Measurements from ENCODE around the gene TTC7B.

Gene TTC7B

DNA sequence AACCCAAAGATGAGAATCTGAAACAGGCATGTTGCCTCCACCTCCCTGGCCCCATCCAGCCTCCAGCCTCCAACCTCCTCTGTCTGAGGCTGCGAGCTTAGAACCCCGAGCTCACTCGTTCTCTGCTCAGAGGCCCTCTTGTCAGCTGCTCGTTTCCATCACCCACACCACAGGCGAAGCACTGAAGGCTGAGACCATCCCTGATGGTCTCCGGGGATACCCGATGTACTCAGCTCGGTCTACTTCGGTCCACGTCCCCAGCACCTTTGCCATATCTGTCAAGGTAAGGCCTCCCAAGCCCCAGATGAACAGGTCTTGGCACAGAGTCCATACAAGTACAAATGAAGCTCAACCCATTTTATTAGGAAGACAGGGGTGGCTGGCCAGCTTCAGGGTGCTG lies 72.4 kb downstream of the TTC7B start:
- no peaks in the 10 kb centered on the region for H3K4me1 ChIP-seq (ENCODE audit: control insufficient read depth, insufficient read depth, low read length)
- no peak overlapping the region for H3K27ac ChIP-seq (ENCODE audit: insufficient read depth, low read depth, low read length, poor library complexity, severe bottlenecking)
- no peaks in the 10 kb centered on the region for H3K9me3 ChIP-seq (ENCODE audit: control insufficient read depth, low read length)
- WGBS, 2 experiments = 94% methylated on average over 10 of the region's 10 CpGs
- no peaks in the 10 kb centered on the region for H3K27me3 ChIP-seq (ENCODE audit: control insufficient read depth, insufficient read depth, low read length, poor library complexity, severe bottlenecking)
- H3K36me3 ChIP-seq (ENCODE audit: control insufficient read depth, insufficient read depth, low read length) = no peaks in the 10 kb centered on the region
- H3K4me3 ChIP-seq (ENCODE audit: insufficient read depth, low read depth, low read length) = no peak overlapping the region

DNA sequence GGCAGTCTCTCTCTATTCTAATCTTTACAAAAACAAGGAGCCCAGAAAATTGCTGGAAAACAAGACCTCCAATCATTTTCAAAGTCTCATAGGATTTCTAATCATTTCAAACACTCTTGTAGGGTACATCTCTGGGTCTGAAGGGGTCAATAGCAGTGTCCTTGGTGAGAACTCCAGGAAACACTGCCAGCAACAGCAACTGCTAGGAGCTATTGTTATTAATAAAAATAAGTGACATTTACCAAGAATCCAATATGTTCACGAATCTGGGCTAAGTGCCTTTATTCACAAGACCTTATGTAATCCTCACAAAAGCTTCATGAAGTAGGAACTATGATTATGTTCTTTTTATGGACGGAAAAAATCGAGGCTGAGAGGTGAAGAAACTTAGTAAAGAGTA lies 72.8 kb downstream of the TTC7B start:
- WGBS, 2 experiments = 100% methylated on average over 2 to 3 of the region's 3 CpGs
- no peaks in the 10 kb centered on the region for H3K36me3 ChIP-seq (ENCODE audit: control insufficient read depth, insufficient read depth, low read length)
- no peak overlapping the region for H3K4me3 ChIP-seq (ENCODE audit: insufficient read depth, low read depth, low read length)
- H3K4me1 ChIP-seq (ENCODE audit: control insufficient read depth, insufficient read depth, low read length) = no peaks in the 10 kb centered on the region
- no peaks in the 10 kb centered on the region for H3K9me3 ChIP-seq (ENCODE audit: control insufficient read depth, low read length)
- H3K27ac ChIP-seq (ENCODE audit: insufficient read depth, low read depth, low read length, poor library complexity, severe bottlenecking) = no peak overlapping the region
- no peaks in the 10 kb centered on the region for H3K27me3 ChIP-seq (ENCODE audit: control insufficient read depth, insufficient read depth, low read length, poor library complexity, severe bottlenecking)

DNA sequence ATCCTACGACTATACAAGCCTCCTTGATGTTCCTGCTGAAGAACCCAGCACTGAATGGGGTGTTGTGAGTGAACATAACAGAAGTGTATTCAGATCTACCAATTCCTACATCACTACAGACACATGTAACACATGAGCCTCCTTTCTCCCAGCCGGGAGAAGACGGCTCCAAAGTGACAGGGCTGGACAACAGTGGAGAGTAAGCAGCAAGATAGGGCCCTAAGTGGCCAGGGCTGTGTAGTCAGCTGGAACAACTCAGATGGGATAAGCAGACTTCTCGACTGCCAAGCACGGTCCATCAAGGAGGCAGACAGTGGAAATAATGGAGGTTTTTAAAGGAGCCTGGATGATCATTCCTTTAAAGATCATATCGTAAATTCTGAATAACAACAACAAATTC lies 73.5 kb downstream of the TTC7B start:
- Histone ChIP-seq H3K4me3 (ENCODE audit: insufficient read depth, low read depth, low read length) (no peak overlapping the region), H3K4me1 (ENCODE audit: control insufficient read depth, insufficient read depth, low read length) (no peaks in the 10 kb centered on the region), H3K27me3 (ENCODE audit: control insufficient read depth, insufficient read depth, low read length, poor library complexity, severe bottlenecking) (no peaks in the 10 kb centered on the region), H3K27ac (ENCODE audit: insufficient read depth, low read depth, low read length, poor library complexity, severe bottlenecking) (no peak overlapping the region), H3K9me3 (ENCODE audit: control insufficient read depth, low read length) (no peaks in the 10 kb centered on the region), H3K36me3 (ENCODE audit: control insufficient read depth, insufficient read depth, low read length) (no peaks in the 10 kb centered on the region)
- WGBS, 2 experiments = 91 to 93% methylated on average over 5 to 6 of the region's 6 CpGs

DNA sequence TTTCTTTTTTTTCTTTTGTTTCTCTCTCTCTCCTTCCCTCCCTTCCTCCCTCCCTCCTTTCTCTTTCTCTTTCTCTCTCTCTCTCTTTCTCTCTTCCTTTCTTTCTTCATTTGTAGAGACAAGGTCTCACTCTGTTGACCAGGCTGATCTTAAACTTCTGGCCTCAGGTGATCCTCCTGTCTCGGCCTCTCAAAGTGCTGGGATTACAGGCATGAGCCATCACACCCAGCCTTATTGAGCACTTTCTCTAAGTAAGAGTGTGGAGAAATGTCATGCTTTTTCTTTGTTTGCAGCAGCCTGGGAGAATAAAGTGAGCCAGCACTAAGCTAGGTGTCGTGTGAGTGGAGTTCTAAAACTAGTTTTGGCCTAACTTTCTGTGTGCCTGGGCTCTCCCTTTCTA lies 74.0 kb downstream of the TTC7B start:
- Histone ChIP-seq H3K27me3 (ENCODE audit: control insufficient read depth, insufficient read depth, low read length, poor library complexity, severe bottlenecking) (no peaks in the 10 kb centered on the region), H3K36me3 (ENCODE audit: control insufficient read depth, insufficient read depth, low read length) (no peaks in the 10 kb centered on the region), H3K4me3 (ENCODE audit: insufficient read depth, low read depth, low read length) (no peak overlapping the region), H3K27ac (ENCODE audit: insufficient read depth, low read depth, low read length, poor library complexity, severe bottlenecking) (no peak overlapping the region), H3K4me1 (ENCODE audit: control insufficient read depth, insufficient read depth, low read length) (no peaks in the 10 kb centered on the region), H3K9me3 (ENCODE audit: control insufficient read depth, low read length) (no peaks in the 10 kb centered on the region)
- WGBS, 2 experiments = 93% methylated on average over 2 of the region's 2 CpGs

DNA sequence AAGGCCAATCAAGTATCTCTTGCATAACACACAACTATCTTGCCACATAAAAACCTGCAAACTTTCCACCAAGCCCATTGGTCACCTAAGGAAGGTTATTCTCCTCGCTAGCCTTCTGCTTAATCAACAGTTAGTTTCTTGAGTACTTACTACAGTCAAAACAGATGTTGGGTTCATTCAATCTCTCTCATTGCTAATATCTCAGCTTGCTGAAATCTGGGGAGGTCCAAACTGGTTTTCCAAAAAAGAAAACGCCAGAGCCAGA lies 74.6 kb downstream of the TTC7B start:
- Histone ChIP-seq H3K36me3 (ENCODE audit: control insufficient read depth, insufficient read depth, low read length) (no peaks in the 10 kb centered on the region), H3K9me3 (ENCODE audit: control insufficient read depth, low read length) (no peaks in the 10 kb centered on the region), H3K4me1 (ENCODE audit: control insufficient read depth, insufficient read depth, low read length) (no peaks in the 10 kb centered on the region), H3K27me3 (ENCODE audit: control insufficient read depth, insufficient read depth, low read length, poor library complexity, severe bottlenecking) (no peaks in the 10 kb centered on the region), H3K27ac (ENCODE audit: insufficient read depth, low read depth, low read length, poor library complexity, severe bottlenecking) (no peak overlapping the region), H3K4me3 (ENCODE audit: insufficient read depth, low read depth, low read length) (no peak overlapping the region)
- 76 to 94% methylated on average over 2 of the region's 2 CpGs for WGBS, 2 experiments

DNA sequence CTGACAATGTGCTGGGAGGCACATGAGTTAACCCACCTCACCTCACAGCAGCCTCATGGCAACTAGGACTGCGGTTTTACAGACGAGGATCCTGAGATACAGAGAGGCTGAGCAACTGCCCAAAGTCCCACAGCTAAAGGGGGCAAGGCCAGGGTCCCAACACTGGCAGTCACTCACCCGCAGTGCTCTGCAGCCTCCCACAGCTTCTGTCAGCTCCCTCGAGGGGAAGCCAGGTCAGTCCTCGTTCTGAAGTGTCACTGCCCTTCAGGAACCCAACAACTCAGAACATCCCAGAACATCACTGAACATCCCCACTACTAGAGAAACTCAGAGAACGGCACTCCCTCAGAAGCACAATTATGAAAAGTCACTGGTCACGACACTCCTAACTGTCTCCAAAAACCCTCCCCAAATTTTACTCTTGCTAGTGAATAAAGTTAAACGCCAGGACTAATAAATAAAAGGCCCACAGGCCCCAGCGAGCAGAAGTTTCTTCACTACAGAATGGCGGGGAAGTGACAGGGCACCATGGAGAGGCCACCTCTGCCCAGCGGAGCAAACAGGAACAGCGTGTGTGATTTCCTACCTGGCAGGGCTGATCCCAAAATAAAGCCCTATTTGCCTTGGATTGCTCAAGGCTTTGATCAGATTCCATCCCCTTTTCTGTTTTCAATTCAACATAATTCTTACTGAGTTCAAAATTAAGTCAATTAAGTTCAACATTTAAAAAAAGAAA lies 75.1 kb downstream of the TTC7B start:
- Histone ChIP-seq H3K9me3 (ENCODE audit: control insufficient read depth, low read length) (no peaks in the 10 kb centered on the region), H3K27ac (ENCODE audit: insufficient read depth, low read depth, low read length, poor library complexity, severe bottlenecking) (no peak overlapping the region), H3K36me3 (ENCODE audit: control insufficient read depth, insufficient read depth, low read length) (no peaks in the 10 kb centered on the region), H3K4me3 (ENCODE audit: insufficient read depth, low read depth, low read length) (no peak overlapping the region), H3K4me1 (ENCODE audit: control insufficient read depth, insufficient read depth, low read length) (no peaks in the 10 kb centered on the region), H3K27me3 (ENCODE audit: control insufficient read depth, insufficient read depth, low read length, poor library complexity, severe bottlenecking) (no peaks in the 10 kb centered on the region)
- 91% methylated on average over 12 of the region's 12 CpGs for WGBS, 2 experiments

DNA sequence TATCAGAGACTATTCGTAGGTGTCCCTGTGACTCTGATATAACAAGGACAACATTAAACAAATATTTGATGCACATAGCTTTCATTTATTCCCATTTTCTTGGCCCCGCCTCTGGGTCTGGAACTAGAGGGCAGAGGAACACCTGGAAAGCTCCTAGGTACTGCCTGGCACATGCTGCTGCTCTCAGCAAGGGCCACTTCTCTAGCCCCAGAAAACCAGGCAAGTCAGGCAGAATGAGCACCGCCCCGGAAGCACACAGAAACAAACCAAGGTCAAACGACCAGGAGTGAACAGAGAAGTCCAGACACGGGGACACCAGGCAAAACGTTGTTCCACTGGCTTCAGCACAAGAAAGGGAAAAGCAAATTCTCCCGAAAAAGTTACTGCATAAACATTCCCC lies 76.1 kb downstream of the TTC7B start:
- no peaks in the 10 kb centered on the region for H3K9me3 ChIP-seq (ENCODE audit: control insufficient read depth, low read length)
- WGBS, 2 experiments = 91 to 94% methylated on average over 7 to 8 of the region's 8 CpGs

DNA sequence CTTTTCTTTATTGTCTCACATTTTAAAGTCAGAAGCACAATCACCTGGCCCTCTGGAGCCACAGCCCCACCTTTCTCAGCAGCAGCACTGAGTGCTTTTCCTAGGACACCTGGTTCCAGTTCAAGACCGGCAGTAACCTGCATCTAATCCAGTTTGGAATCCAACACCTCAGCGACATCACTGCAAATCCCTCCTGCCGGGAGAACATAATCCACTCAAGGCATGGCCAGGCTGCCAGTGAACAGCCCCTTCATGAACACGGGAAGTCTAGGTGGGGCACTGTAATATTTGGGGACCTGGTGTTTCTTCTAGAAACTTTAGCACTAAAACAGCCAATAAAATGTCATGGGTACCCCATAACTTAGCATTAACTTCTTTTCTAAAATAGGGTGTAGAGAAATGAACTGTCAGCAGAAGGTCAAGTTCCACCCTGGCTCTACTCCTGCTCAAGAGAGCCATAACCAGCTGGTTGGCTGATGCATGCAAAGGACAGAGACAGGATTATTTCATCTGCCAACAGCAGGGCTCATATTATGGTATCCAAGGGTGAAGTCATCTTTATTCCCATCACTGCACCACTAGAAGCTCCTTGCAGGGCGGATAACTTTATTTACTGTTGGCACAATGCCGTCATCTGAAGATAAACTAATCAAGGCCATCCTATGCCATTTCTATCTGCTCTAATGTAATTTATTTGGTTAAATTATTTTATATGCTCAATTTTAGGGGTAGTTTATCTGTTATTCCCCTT lies 76.7 kb downstream of the TTC7B start:
- Histone ChIP-seq H3K9me3 (ENCODE audit: control insufficient read depth, low read length) (no peaks in the 10 kb centered on the region), H3K36me3 (ENCODE audit: control insufficient read depth, insufficient read depth, low read length) (no peaks in the 10 kb centered on the region), H3K27me3 (ENCODE audit: control insufficient read depth, insufficient read depth, low read length, poor library complexity, severe bottlenecking) (no peaks in the 10 kb centered on the region), H3K4me3 (ENCODE audit: insufficient read depth, low read depth, low read length) (no peak overlapping the region), H3K27ac (ENCODE audit: insufficient read depth, low read depth, low read length, poor library complexity, severe bottlenecking) (no peak overlapping the region), H3K4me1 (ENCODE audit: control insufficient read depth, insufficient read depth, low read length) (no peaks in the 10 kb centered on the region)
- WGBS, 2 experiments = 90 to 91% methylated on average over 5 to 6 of the region's 6 CpGs

More for the DNA sequence above, 76.1 kb downstream of the TTC7B start:
- no peaks in the 10 kb centered on the region for H3K27me3 ChIP-seq (ENCODE audit: control insufficient read depth, insufficient read depth, low read length, poor library complexity, severe bottlenecking)
- H3K4me1 ChIP-seq (ENCODE audit: control insufficient read depth, insufficient read depth, low read length) = no peaks in the 10 kb centered on the region
- no peaks in the 10 kb centered on the region for H3K36me3 ChIP-seq (ENCODE audit: control insufficient read depth, insufficient read depth, low read length)
- no peak overlapping the region for H3K4me3 ChIP-seq (ENCODE audit: insufficient read depth, low read depth, low read length)
- no peak overlapping the region for H3K27ac ChIP-seq (ENCODE audit: insufficient read depth, low read depth, low read length, poor library complexity, severe bottlenecking)

DNA sequence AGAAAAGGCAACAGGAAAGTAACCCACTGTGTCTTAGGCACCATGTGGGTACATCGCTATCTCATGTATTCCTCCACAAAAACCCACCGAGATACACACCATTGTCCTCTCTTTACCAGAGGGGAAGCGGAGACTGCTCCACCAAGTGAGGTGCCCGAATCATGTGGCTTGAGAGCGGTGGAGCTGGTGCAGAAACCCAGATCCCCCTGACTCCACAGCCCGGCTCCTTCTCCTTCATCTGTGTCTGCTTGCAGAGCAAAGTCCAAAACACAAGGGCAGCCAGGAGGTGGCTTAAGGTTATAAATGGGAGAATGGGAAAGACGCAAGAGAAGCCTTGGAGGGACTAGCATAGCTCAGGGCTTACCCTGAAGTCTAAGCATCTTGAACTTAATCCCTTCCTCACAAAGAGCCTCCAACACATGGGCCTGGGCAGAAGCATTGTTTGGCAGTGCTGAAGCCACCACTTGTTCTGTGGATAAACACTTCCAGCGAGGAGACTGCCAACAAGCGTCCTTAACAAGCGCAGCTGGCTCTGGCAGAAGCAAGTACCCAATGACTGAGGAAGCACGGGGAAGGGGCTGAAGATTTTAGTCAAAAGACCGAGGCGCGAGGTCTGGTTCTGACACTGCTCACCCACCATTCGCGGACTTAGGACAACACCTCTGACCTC lies 83.0 kb downstream of the TTC7B start:
- WGBS, 2 experiments = 95% methylated on average over 16 of the region's 16 CpGs
- no peaks in the 10 kb centered on the region for H3K36me3 ChIP-seq (ENCODE audit: control insufficient read depth, insufficient read depth, low read length)

DNA sequence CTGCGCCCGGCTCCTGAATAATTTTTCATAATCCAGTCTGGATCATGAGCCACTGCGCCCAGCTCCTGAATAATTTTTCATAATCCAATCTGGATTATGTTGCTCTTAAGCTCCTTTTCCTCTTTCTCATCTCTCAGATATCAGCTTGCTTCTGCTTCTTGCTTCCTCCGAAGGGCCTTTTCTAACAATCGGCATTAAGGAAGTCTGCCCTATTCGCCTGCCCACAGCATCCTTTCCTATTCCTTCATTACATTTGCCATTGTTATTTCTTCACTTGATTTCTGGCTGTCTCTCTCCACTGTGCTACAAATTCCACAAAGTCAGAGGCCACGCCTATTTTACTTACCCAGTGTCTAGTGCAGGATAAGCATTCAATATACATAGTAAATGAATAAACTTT lies 83.5 kb downstream of the TTC7B start:
- Histone ChIP-seq H3K27me3 (ENCODE audit: control insufficient read depth, insufficient read depth, low read length, poor library complexity, severe bottlenecking) (no peaks in the 10 kb centered on the region), H3K36me3 (ENCODE audit: control insufficient read depth, insufficient read depth, low read length) (no peaks in the 10 kb centered on the region), H3K4me1 (ENCODE audit: control insufficient read depth, insufficient read depth, low read length) (no peaks in the 10 kb centered on the region), H3K9me3 (ENCODE audit: control insufficient read depth, low read length) (no peaks in the 10 kb centered on the region), H3K27ac (ENCODE audit: insufficient read depth, low read depth, low read length, poor library complexity, severe bottlenecking) (no peak overlapping the region), H3K4me3 (ENCODE audit: insufficient read depth, low read depth, low read length) (no peak overlapping the region)
- WGBS, 2 experiments = 94 to 95% methylated on average over 6 to 7 of the region's 7 CpGs

More for the DNA sequence above, 83.0 kb downstream of the TTC7B start:
- no peaks in the 10 kb centered on the region for H3K9me3 ChIP-seq (ENCODE audit: control insufficient read depth, low read length)
- no peak overlapping the region for H3K27ac ChIP-seq (ENCODE audit: insufficient read depth, low read depth, low read length, poor library complexity, severe bottlenecking)
- no peaks in the 10 kb centered on the region for H3K27me3 ChIP-seq (ENCODE audit: control insufficient read depth, insufficient read depth, low read length, poor library complexity, severe bottlenecking)
- H3K4me1 ChIP-seq (ENCODE audit: control insufficient read depth, insufficient read depth, low read length) = no peaks in the 10 kb centered on the region
- no peak overlapping the region for H3K4me3 ChIP-seq (ENCODE audit: insufficient read depth, low read depth, low read length)
